SK-N-SH (cell line): ENCODE results near the gene STYXL1. TPM values are rescaled to one million over a fixed set of nuclear protein-coding genes. Genes with fewer than 3 reads are reported as not detected.

ENCODE experiments used
- CTCF ChIA-PET: fragments of 300-600, 350-600 bp; formaldehyde crosslinking; extraction: SDS; loops from one replicate; lab custom pipeline; 2021; lab: Yijun Ruan, JAX
- POLR2A ChIA-PET: fragments of 350-600 bp; sonication (Branson Sonifier 250); formaldehyde crosslinking; extraction: SDS; loops from one replicate; lab custom pipeline; 2020; ENCODE audit warnings: antibody characterized with exemption, inconsistent platforms; lab: Yijun Ruan, JAX
- DNase-seq: peaks from one replicate; pipeline ENCODE4 v3.0.0; 2012
- H2AFZ ChIP-seq: fragments of 200-600 bp; sonication (generic); 2 replicates; pipeline ENCODE4 v1.8.1; 2016; ENCODE audit warnings: antibody characterized with exemption, mild to moderate bottlenecking, low read depth
- H3F3A ChIP-seq: fragments of 200-600 bp; sonication (generic); replicated peaks from 2 replicates; pipeline ENCODE3; 2016; ENCODE audit warnings: antibody characterized with exemption, mild to moderate bottlenecking; ENCODE audit not compliant: insufficient read depth
- H3K27ac ChIP-seq, 2 experiments: fragments of 200-500 bp in 1 of 2; fragments of 200-600 bp in 1 of 2; sonication (Bioruptor generic) in 1 of 2; sonication (generic), shearing (Covaris generic) in 1 of 2; 2 replicates each; pipeline versions ENCODE4 v1.5.1 to v1.6.1; 2014 to 2016; ENCODE audit warnings: low read depth in 2 of 2, inconsistent platforms in 1 of 2, low read length in 1 of 2, mild to moderate bottlenecking in 1 of 2, mixed read lengths in 1 of 2
- H3K27me3 ChIP-seq: fragments of 200-600 bp; sonication (generic), shearing (Covaris generic); 2 replicates; pipeline ENCODE4 v1.6.1; 2016; ENCODE audit warnings: mixed run types; ENCODE audit not compliant: insufficient read depth
- H3K36me3 ChIP-seq, 2 experiments: fragments of 200-500 bp in 1 of 2; fragments of 200-600 bp in 1 of 2; sonication (Bioruptor generic) in 1 of 2; sonication (generic) in 1 of 2; replicated peaks in 1 of 2; 2 replicates each; pipeline versions ENCODE3 to v1.5.1; 2014 to 2016; ENCODE audit warnings: low read length in 1 of 2, mild to moderate bottlenecking in 1 of 2; ENCODE audit not compliant: insufficient read depth in 2 of 2, control insufficient read depth in 1 of 2
- H3K4me1 ChIP-seq, 2 experiments: fragments of 200-500 bp in 1 of 2; fragments of 200-600 bp in 1 of 2; sonication (Bioruptor generic) in 1 of 2; sonication (generic), shearing (Covaris generic) in 1 of 2; 2 replicates each; pipeline versions ENCODE4 v1.5.1 to v1.6.1; 2014 to 2016; ENCODE audit warnings: low read depth in 1 of 2, low read length in 1 of 2, mixed run types in 1 of 2; ENCODE audit not compliant: insufficient read depth in 2 of 2, control insufficient read depth in 1 of 2
- H3K4me2 ChIP-seq: fragments of 200-600 bp; sonication (generic), shearing (Covaris generic); 2 replicates; pipeline ENCODE4 v1.6.1; 2017; ENCODE audit warnings: mixed run types
- H3K4me3 ChIP-seq, 2 experiments: fragments of 200-500 bp in 1 of 2; fragments of 200-600 bp in 1 of 2; sonication (Bioruptor generic) in 1 of 2; sonication (generic), shearing (Covaris generic) in 1 of 2; 2 replicates each; pipeline versions ENCODE4 v1.5.1 to v1.8.1; 2014 to 2016; ENCODE audit warnings: low read depth in 2 of 2, inconsistent platforms in 1 of 2, low read length in 1 of 2, mild to moderate bottlenecking in 1 of 2, mixed read lengths in 1 of 2, moderate library complexity in 1 of 2
- H3K79me2 ChIP-seq: fragments of 200-600 bp; sonication (generic); 2 replicates; pipeline ENCODE4 v1.8.1; 2017; ENCODE audit warnings: mild to moderate bottlenecking; ENCODE audit not compliant: insufficient read depth
- H3K9ac ChIP-seq: fragments of 200-600 bp; sonication (generic); 2 replicates; pipeline ENCODE4 v1.6.1; 2017; ENCODE audit warnings: mixed run types
- H3K9me2 ChIP-seq: fragments of 200-600 bp; sonication (generic); 2 replicates; pipeline ENCODE4 v1.6.1; 2017; ENCODE audit warnings: mixed run types
- H3K9me3 ChIP-seq: fragments of 200-600 bp; sonication (generic); 2 replicates; pipeline ENCODE4 v1.6.1; 2017; ENCODE audit warnings: mixed run types, mild to moderate bottlenecking, moderate library complexity
- H4K20me1 ChIP-seq: fragments of 200-600 bp; sonication (generic); 2 replicates; pipeline ENCODE4 v1.6.1; 2017; ENCODE audit warnings: mild to moderate bottlenecking, mixed run types; ENCODE audit not compliant: insufficient read depth
- CTCF ChIP-seq: fragments of 200-600 bp; sonication (generic); IDR thresholded peaks from 2 replicates; pipeline ENCODE4 v1.6.1; 2017; ENCODE audit warnings: antibody characterized with exemption, mild to moderate bottlenecking, moderate library complexity
- ELF1 ChIP-seq: IDR thresholded peaks from 2 replicates; pipeline ENCODE4 v1.4.0; 2012
- EZH2phosphoT487 ChIP-seq: fragments of 200-600 bp; sonication (generic); IDR thresholded peaks from 2 replicates; pipeline ENCODE4 v1.6.1; 2017; ENCODE audit warnings: low read depth, mixed run types, mild to moderate bottlenecking, antibody characterized with exemption, moderate library complexity, borderline replicate concordance
- FOXJ3 ChIP-seq: sonication (generic); formaldehyde crosslinking; IDR thresholded peaks from 2 replicates; pipeline ENCODE4 v1.5.1; 2020; ENCODE audit warnings: mild to moderate bottlenecking, missing genetic modification reagents
- FOXM1 ChIP-seq: IDR thresholded peaks from 2 replicates; pipeline ENCODE4 v1.4.0; 2012; ENCODE audit warnings: low read depth, mild to moderate bottlenecking
- GABPA ChIP-seq: IDR thresholded peaks from 2 replicates; pipeline ENCODE4 v1.4.0; 2012; ENCODE audit warnings: low read depth, mild to moderate bottlenecking
- MAX ChIP-seq: IDR thresholded peaks from 2 replicates; pipeline ENCODE4 v1.4.0; 2012; ENCODE audit warnings: low read depth
- MXI1 ChIP-seq: IDR thresholded peaks from 2 replicates; pipeline ENCODE4 v1.6.1; 2012; ENCODE audit warnings: mild to moderate bottlenecking, low read depth, low read length, improper control_type of control experiment
- PBX3 ChIP-seq: IDR thresholded peaks from 2 replicates; pipeline ENCODE4; 2012
- SMC3 ChIP-seq: IDR thresholded peaks from 2 replicates; pipeline ENCODE4 v1.6.1; 2012; ENCODE audit warnings: low read depth, low read length, improper control_type of control experiment
- TCF12 ChIP-seq: IDR thresholded peaks from 2 replicates; pipeline ENCODE4 v1.4.0; 2012
- TEAD4 ChIP-seq: IDR thresholded peaks from 2 replicates; pipeline ENCODE4 v1.4.0; 2012; ENCODE audit warnings: mild to moderate bottlenecking, borderline replicate concordance; ENCODE audit not compliant: insufficient read depth
- WGBS: methylation state at CpG from one replicate; pipeline ENCODE4 v1.1.6; 2017; ENCODE audit warnings: low lambda C conversion rate; 5-methylcytosine and 5-hydroxymethylcytosine counted together
- polyA plus RNA-seq, 3 experiments: library from polyadenylated mRNA; depleted of rRNA; stranded (reverse); fragments of >200 nt; gene quantifications; 2 replicates each; pipeline ENCODE4 v1.2.3, GENCODE V29; 2012

Gene STYXL1
- polyA plus RNA-seq, 1 of the 3 experiments (the other 2 are of a cell fraction): 86.6 TPM

- Histone ChIP-seq H3K4me3 (no peak overlapping the region), H3K9me3 (no peaks in the 10 kb centered on the region)
- TF ChIP-seq TCF12 (no peak), MAX (no peak), CTCF (no peak), MXI1 (no peak), SMC3 (no peak), FOXJ3 (CRISPR knock-in tag) (no peak), FOXM1 (no peak), EZH2phosphoT487 (no peak), GABPA (no peak), TEAD4 (no peak), PBX3 (no peak), ELF1 (no peak)
- TF ChIP-seq, all 33 proteins: peak for 0
- H4K20me1 ChIP-seq: no peaks in the 10 kb centered on the region
- H3F3A ChIP-seq: no peaks in the 10 kb centered on the region
- peaks cover 26 to 65% of the 10 kb centered on the region in 2 experiments for H3K36me3 ChIP-seq
- no peak overlapping the region for H3K27ac ChIP-seq
- no peak overlapping the region for H3K9ac ChIP-seq
- DNase-seq: peak; percentile 32
- no peak overlapping the region for H2AFZ ChIP-seq
- no peaks in the 10 kb centered on the region; a peak in 1 of 4 replicates for H3K4me1 ChIP-seq
- WGBS: 93% methylated on average over 20 of the region's 22 CpGs
- H3K27me3 ChIP-seq: no peaks in the 10 kb centered on the region
- no peaks in the 10 kb centered on the region for H3K79me2 ChIP-seq
- ChIA-PET POLR2A (no interaction called here), CTCF (interaction anchor here (0.8 to 1.3 kb wide), 4 partner anchors 10 to 116 kb away, joined by 3 to 5 read pairs (median 4); no protein-coding TSS in a partner anchor)
- no peaks in the 10 kb centered on the region for H3K9me2 ChIP-seq
- H3K4me2 ChIP-seq: no peak overlapping the region
Observed at GRCh38 chr7:75982306-75983064, 65.3 kb downstream of the STYXL1 start.
